GM12878 (cell line): ENCODE results near the gene DMXL2. TPM values are rescaled to one million over a fixed set of nuclear protein-coding genes. Genes with fewer than 3 reads are reported as not detected.

Experiments used
- ATAC-seq: fragments of 200-7000 bp; cut with Tn5 transposase; 3 replicates; pipeline ENCODE4 v1.9.1; 2020; ENCODE audit warnings: mild to moderate bottlenecking, moderate library complexity
- BruUV-seq: library from RNA; stranded (reverse); fragments of 400-500 nt; replicated peaks from 2 replicates; lab custom pipeline; 2021; lab: Mats Ljungman, UMichigan
- CTCF ChIA-PET: fragments of 300-600 bp; sonication (Branson Sonifier 250); formaldehyde crosslinking; extraction: SDS; loops from one replicate; lab custom pipeline; 2021; ENCODE audit warnings: inconsistent platforms; lab: Yijun Ruan, JAX
- POLR2A ChIA-PET: fragments of 350-600 bp; formaldehyde crosslinking; extraction: SDS; loops from one replicate; lab custom pipeline; 2021; ENCODE audit warnings: inconsistent platforms; lab: Charles Lee
- RAD21 ChIA-PET: fragments of 300-600 bp; sonication (Branson Sonifier 250); formaldehyde crosslinking; loops from one replicate; lab custom pipeline; 2023; ENCODE audit warnings: antibody characterized with exemption; ENCODE audit not compliant: unreplicated experiment; lab: Charles Lee
- SMC1A ChIA-PET: fragments of 300-600 bp; sonication (Branson Sonifier 250); formaldehyde crosslinking; loops from one replicate; lab custom pipeline; 2023; ENCODE audit not compliant: unreplicated experiment, uncharacterized antibody; lab: Charles Lee
- DNase-seq: peaks from one replicate; pipeline ENCODE4 v3.0.0-alpha.2; 2011; ENCODE audit warnings: low read depth, low spot score
- FAIRE-seq: peaks from 3 replicates; lab custom pipeline; 2011; peaks lifted over from hg19 to GRCh38; lab: Jason Lieb, UNC
- H2AFZ ChIP-seq: 2 replicates; pipeline ENCODE4 v1.6.0; 2011; ENCODE audit warnings: low read depth, low read length, control low read depth; ENCODE audit not compliant: control insufficient read depth
- H3K27ac ChIP-seq: 2 replicates; pipeline ENCODE4 v1.5.1; 2011; ENCODE audit warnings: control low read depth; ENCODE audit not compliant: control insufficient read depth, insufficient read depth
- H3K27me3 ChIP-seq, 2 experiments: replicated peaks in 1 of 2; 2 replicates each; pipeline versions ENCODE4 v1.6.0 to v1.6.1; 2011; ENCODE audit warnings: low read length in 1 of 2; ENCODE audit not compliant: control insufficient read depth in 2 of 2, insufficient read depth in 2 of 2
- H3K36me3 ChIP-seq, 2 experiments: 2 replicates each; pipeline ENCODE4 v1.5.1; 2011; ENCODE audit warnings: low read length in 1 of 2; ENCODE audit not compliant: control insufficient read depth in 2 of 2, insufficient read depth in 2 of 2
- H3K4me1 ChIP-seq: 2 replicates; pipeline ENCODE4 v1.6.1; 2011; ENCODE audit warnings: mild to moderate bottlenecking, low read length, moderate library complexity, mixed read lengths; ENCODE audit not compliant: control insufficient read depth, insufficient read depth
- H3K4me2 ChIP-seq: 2 replicates; pipeline ENCODE4 v1.6.0; 2011; ENCODE audit warnings: control low read depth; ENCODE audit not compliant: control insufficient read depth, insufficient read depth
- H3K4me3 ChIP-seq: fragments of 200-600 bp; sonication (generic); 2 replicates; pipeline ENCODE4 v1.5.1; 2016
- H3K79me2 ChIP-seq: 2 replicates; pipeline ENCODE4 v1.6.0; 2011; ENCODE audit warnings: low read length; ENCODE audit not compliant: control insufficient read depth, insufficient read depth
- H3K9ac ChIP-seq: 2 replicates; pipeline ENCODE4 v1.8.0; 2011; ENCODE audit warnings: low read length, control low read depth, mixed read lengths; ENCODE audit not compliant: control insufficient read depth, insufficient read depth
- H3K9me3 ChIP-seq: replicated peaks from 3 replicates; pipeline ENCODE4 v1.5.1; 2011; ENCODE audit warnings: mild to moderate bottlenecking, low read length; ENCODE audit not compliant: control insufficient read depth, insufficient read depth
- H4K20me1 ChIP-seq: 2 replicates; pipeline ENCODE4 v1.6.0; 2011; ENCODE audit not compliant: control insufficient read depth, insufficient read depth
- BCL11A ChIP-seq: IDR thresholded peaks from 2 replicates; pipeline ENCODE4 v1.6.1; 2011; ENCODE audit warnings: low read depth, low read length
- FOS ChIP-seq: IDR thresholded peaks from 3 replicates; pipeline ENCODE4 v1.6.1; 2011; ENCODE audit warnings: borderline replicate concordance; ENCODE audit not compliant: insufficient read length; ENCODE audit errors: extremely low read depth
- HCFC1 ChIP-seq: fragments of 150-350 bp; IDR thresholded peaks from 2 replicates; pipeline ENCODE4 v1.6.1; 2014; ENCODE audit warnings: low read length
- MTA2 ChIP-seq: fragments of 450-650 bp; IDR thresholded peaks from 2 replicates; pipeline ENCODE4 v1.6.1; 2016; ENCODE audit warnings: low read depth, mild to moderate bottlenecking, moderate library complexity
- NFXL1 ChIP-seq: fragments of 450-650 bp; IDR thresholded peaks from 2 replicates; pipeline ENCODE4 v1.6.1; 2017; ENCODE audit warnings: antibody characterized with exemption, mild to moderate bottlenecking, borderline replicate concordance
- NFYB ChIP-seq: IDR thresholded peaks from 2 replicates; pipeline ENCODE4 v1.6.1; 2011; ENCODE audit warnings: low read depth, mild to moderate bottlenecking, low read length, improper control_type of control experiment, moderate library complexity; ENCODE audit not compliant: insufficient read depth
- SUZ12 ChIP-seq: fragments of 200-600 bp; sonication (generic); IDR thresholded peaks from one replicate; pipeline ENCODE4 v1.6.1; 2018; ENCODE audit warnings: antibody characterized with exemption, mild to moderate bottlenecking; ENCODE audit not compliant: unreplicated experiment
- TAF1 ChIP-seq: IDR thresholded peaks from 2 replicates; pipeline ENCODE4 v1.6.1; 2011; ENCODE audit warnings: mild to moderate bottlenecking, low read depth, low read length, borderline replicate concordance
- TARDBP ChIP-seq: IDR thresholded peaks from 2 replicates; pipeline ENCODE4 v1.6.1; 2016; ENCODE audit warnings: borderline replicate concordance
- YBX1 ChIP-seq: fragments of 450-650 bp; IDR thresholded peaks from 2 replicates; pipeline ENCODE4 v1.6.1; 2016; ENCODE audit warnings: antibody characterized with exemption
- WGBS: methylation state at CpG from one replicate; pipeline ENCODE4 v1.1.6; 2016; ENCODE audit warnings: low lambda C conversion rate; ENCODE audit not compliant: insufficient replicate concordance, insufficient coverage; ENCODE audit errors: missing lambda C conversion rate; 5-methylcytosine and 5-hydroxymethylcytosine counted together
- in situ Hi-C: fragments of 300-500 bp; cut with MboI; formaldehyde crosslinking; loops from 9 replicates; pipeline ENCODE4 v1.14.3; 2018; ENCODE audit warnings: mixed read lengths
- intact Hi-C: fragments of 100-400 bp; cut with micrococcal nuclease; formaldehyde crosslinking; loops from one replicate; pipeline ENCODE4 v1.14.2; 2022; ENCODE audit not compliant: unreplicated experiment
- polyA plus RNA-seq, 11 experiments: library from polyadenylated mRNA; depleted of rRNA in 4 of 11; unstranded in 6 of 11; stranded (reverse) in 5 of 11; fragments of >200 nt; fragmentation: Nextera tagmentation in 4 of 11; fragmentation: Illumina TruSeq in 1 of 11; extraction: Ambion mirVana in 4 of 11; extraction: Trizol in 1 of 11; gene quantifications; 1 replicate in 1 of 11; 2 replicates in 10 of 11; pipeline versions ENCODE4 v1.2.1 to v1.2.3, GENCODE V29; 2011 to 2016; ENCODE audit warnings: inconsistent platforms in 2 of 11, missing spikeins in 2 of 11, low read depth in 1 of 11
- total RNA-seq, 4 experiments: library from RNA; depleted of rRNA in 3 of 4; stranded (reverse); fragments of >200 nt in 3 of 4; fragmentation: Illumina TruSeq in 1 of 4; extraction: Trizol in 1 of 4; gene quantifications; 2 replicates each; pipeline versions ENCODE4 v1.2.1 to v1.2.3, GENCODE V29; 2013 to 2021
- TF ChIP-seq, protein P1 (sequence below): IDR thresholded peaks from 2 replicates; pipeline ENCODE4 v1.6.1; 2012; ENCODE audit warnings: low read depth, low read length, improper control_type of control experiment

The DMXL2 gene
- total and polyA plus RNA-seq, 10 of the 15 experiments (the other 5 are each of a cell fraction or from before 2014, with no cell fraction given), result 8.5 to 32.1 (median 22.0) TPM

DNA sequence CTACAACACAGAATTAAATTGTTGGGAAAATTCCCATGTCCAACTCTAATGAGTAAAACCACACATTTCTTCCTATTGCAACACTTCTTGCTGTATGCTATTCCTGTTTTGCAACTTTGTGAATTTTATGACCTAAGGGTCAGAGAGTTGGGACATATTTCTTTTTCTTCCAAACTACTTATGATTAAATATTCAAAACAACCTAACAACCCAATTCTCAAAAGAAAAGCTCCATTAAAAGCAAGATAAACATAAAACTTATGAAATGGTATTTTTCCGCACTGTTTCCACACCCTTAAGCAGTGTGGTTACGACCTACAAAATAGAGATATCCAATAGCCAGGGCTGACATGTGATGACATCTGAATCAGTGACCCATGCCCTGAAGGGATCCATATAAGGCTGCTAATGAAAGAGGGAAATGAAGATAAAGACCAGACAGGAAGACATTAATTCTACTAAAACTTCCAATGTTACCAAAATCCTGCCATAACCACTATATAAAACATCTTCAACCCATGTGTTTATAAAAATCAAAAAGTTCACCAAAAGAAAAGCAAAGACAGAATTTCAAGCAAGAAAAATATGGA lies 45.6 kb downstream of the DMXL2 start:
- no TSS peak for BruUV-seq
- no peak overlapping the region for H3K4me3 ChIP-seq
- no peaks in the 10 kb centered on the region for H3K36me3 ChIP-seq
- TF ChIP-seq TARDBP (no peak), FOS (no peak), NFYB (no peak), BCL11A (no peak), YBX1 (no peak), SUZ12 (no peak), MTA2 (no peak), HCFC1 (no peak), TAF1 (no peak), NFXL1 (no peak)
- TF ChIP-seq, protein P1, sequence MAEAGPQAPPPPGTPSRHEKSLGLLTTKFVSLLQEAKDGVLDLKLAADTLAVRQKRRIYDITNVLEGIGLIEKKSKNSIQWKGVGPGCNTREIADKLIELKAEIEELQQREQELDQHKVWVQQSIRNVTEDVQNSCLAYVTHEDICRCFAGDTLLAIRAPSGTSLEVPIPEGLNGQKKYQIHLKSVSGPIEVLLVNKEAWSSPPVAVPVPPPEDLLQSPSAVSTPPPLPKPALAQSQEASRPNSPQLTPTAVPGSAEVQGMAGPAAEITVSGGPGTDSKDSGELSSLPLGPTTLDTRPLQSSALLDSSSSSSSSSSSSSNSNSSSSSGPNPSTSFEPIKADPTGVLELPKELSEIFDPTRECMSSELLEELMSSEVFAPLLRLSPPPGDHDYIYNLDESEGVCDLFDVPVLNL, result no peak
- WGBS, result 72% methylated on average over 2 of the region's 2 CpGs
- H3K27me3 ChIP-seq, result no peaks in the 10 kb centered on the region
- no peak for DNase-seq
- H3K79me2 ChIP-seq, result no peaks in the 10 kb centered on the region
- ChIA-PET RAD21 (no interaction called here), POLR2A (no interaction called here), CTCF (no interaction called here), SMC1A (interaction anchor here (0.6 kb wide), 1 partner anchor 10 kb away, joined by 3 read pairs; no protein-coding TSS in a partner anchor)
- FAIRE-seq, result no peak
- H3K27ac ChIP-seq, result no peak overlapping the region
- H4K20me1 ChIP-seq, result no peaks in the 10 kb centered on the region
- H3K9me3 ChIP-seq, result no peaks in the 10 kb centered on the region; the same call in 2 of the 3 replicates
- in situ Hi-C loops (no loop called here), intact Hi-C loops (no loop called here)
- no peak overlapping the region for H3K4me2 ChIP-seq
- no peak for ATAC-seq
- no peaks in the 10 kb centered on the region for H3K4me1 ChIP-seq
- H2AFZ ChIP-seq, result no peak overlapping the region
- H3K9ac ChIP-seq, result no peak overlapping the region
